Right hindlimb (tissue), 1 donor: Measurements from ENCODE around the gene PAPOLB.

Experiments
- DNase-seq: peaks from one replicate; pipeline ENCODE4 v3.0.0-alpha.2; 2018

Gene PAPOLB

GRCh38 chr7:4840079-4840501 is 21.7 kb downstream of the PAPOLB start:
- DNase-seq, result no peak

DNA sequence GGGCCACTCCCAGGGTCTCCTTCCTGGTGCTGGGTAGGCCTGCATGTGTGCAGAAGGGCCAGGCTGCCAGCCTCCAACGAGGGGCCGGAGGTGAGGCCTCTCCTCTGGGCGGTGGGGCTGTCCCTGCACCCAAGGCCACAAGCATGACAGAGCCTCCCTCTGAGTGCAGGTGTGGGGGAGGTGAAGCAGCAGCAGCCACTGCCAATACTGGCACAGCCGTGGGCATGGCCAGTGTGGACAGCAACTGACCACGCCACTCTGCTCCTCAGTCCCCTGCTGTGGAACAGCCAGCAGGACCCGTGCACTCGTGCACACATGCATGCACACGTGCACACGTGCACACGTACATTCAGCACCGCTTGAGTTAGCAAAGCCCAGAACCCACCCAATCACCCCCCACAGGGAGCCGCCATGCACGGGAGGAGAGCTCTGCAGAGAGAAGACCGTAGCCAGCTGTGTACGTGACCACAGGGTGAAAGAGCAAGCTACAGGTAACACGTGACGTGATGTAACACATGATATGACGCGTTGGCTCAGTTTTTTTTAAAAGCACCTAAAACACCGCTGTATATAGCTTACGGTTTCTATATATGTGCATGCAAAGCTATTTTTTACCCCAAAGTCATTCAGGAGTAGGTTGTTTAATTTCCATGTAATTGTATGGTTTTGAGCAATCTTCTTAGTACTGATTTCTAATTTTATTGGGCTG is 23.1 kb downstream of the PAPOLB start:
- no peak for DNase-seq

DNA sequence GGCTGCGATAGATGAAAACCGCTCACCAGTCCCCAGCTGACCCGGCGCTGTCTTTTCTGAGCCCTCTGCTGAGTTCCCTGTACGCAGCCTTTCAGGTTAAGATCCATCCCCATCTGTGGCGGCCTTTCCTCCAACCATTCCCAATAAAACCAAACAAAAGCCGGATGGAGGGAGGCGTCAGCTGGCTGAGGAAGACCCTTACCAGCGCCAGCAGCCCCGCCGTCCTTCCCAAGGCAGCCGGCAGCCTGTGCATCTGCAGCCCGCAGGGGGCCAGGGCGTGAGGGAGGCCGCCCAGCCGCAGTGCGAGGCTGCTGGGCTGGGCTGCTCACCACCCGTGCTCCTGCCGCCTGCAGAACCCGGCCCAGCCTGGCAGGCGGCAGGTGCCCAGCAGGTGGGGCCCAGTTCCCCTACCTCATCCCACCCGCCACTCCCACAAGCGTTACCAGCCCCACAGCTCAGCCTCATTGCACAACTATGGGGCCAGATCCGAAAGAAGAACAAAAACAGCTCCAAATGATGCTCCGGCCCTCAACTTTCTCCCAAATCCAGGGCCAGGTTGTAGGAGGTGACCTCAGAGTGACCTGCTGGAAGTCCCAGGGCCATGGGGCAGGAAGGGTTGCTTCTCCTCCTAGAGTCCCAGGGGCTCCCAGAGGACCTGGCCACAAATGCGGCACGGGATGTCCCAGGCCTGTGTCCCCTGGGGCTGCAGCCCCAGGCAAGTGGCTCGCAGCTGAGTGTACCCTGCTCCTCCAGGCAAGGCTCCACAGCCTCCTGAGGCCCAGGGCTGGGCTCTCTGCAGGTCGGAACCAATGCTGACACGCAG is 23.8 kb downstream of the PAPOLB start:
- DNase-seq, result no peak

- DNase-seq, result no peak
Observed at GRCh38 chr7:4837041-4837802, 24.6 kb downstream of the PAPOLB start.

- no peak for DNase-seq
Observed at GRCh38 chr7:4836206-4836661, 25.6 kb downstream of the PAPOLB start.

DNA sequence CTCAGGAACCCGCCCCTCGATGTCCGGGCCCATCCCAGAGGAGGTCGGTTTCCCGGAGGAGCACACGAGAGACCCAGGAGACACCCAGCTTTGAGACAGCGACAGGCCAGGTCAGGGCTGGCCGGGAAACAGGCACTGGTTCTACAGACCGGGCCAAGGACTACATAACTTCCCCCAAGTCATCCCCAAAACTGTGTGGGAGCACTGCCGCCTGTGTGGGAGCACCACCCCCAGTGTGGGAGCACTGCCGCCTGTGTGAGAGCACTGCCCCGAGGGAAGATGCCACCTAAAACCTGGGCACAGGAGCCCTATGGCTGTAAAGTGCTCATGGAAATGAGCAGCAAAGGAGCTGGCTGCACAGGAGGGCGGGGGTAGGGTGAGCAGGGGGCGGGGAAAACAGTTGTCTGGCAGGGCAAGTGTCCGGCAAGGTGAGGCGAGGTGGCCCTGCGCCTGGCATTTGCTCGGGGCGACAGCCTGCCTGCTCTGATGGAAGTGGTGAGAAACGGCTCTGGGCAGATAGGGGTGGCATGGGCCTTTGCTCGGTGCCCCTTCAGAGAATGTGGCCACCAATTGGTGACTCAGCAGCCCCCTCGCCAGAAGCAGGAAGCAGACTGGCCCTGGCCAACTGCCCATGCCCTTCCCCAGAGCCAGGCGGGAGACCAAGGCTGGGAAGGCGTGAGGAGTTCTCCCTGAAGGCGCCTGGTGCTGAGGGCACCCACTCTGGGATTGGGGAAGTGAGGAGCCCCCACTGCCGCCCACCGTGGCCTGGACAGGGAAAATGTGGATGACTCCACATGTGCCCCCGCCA is 26.2 kb downstream of the PAPOLB start:
- DNase-seq, result no peak

- no peak for DNase-seq
Observed at GRCh38 chr7:4834601-4835397, 27.0 kb downstream of the PAPOLB start.

GRCh38 chr7:4833691-4834600 is 27.9 kb downstream of the PAPOLB start:
- no peak for DNase-seq

- no peak for DNase-seq
Observed at GRCh38 chr7:4833176-4833575, 28.7 kb downstream of the PAPOLB start.

- DNase-seq, result no peak
Observed at GRCh38 chr7:4832711-4833110, 29.1 kb downstream of the PAPOLB start.

DNA sequence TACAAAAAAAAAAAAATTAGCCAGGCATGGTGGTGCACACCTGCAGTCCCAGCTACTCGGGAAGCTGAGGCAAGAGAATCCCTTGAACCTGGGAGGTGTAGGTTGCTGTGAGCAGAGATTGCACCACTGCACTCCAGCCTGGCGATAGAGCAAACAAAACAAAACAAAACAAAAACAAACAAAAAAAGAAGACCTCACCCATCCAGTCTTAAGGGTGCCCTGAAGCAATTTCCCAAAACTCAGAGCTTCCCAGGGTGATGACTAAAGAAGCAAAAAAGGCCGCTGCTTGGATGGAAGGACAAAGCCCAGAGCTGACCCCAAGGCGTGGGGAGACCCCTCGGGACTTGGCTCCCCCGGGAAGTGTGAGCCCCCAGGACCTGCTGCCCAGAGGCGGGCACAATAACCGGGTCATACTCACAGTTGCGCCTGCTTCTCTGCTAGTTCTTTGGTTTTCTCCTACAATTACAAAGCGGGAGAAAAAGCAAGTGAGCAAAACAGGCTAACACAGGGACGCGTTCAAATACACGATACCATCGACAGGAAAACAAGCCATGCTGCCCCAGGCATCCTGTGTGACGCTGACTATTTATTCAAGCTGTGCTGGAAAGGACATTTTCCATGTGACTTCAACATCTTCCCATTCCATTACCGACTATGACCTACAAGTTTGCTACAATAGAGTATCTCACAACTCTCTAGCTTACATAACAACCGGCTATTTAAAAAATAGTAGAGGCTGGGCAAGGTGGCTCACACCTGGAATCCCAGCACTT is 29.9 kb downstream of the PAPOLB start:
- DNase-seq, result no peak

- DNase-seq, result peak; percentile 77
Observed at GRCh38 chr7:4830176-4830575, 31.7 kb downstream of the PAPOLB start.

GRCh38 chr7:4828720-4829383 is 33.0 kb downstream of the PAPOLB start:
- no peak for DNase-seq

GRCh38 chr7:4825081-4825480 is 36.7 kb downstream of the PAPOLB start:
- no peak for DNase-seq

- DNase-seq, result no peak
Observed at GRCh38 chr7:4824120-4824775, 37.6 kb downstream of the PAPOLB start.

GRCh38 chr7:4823441-4824119 is 38.2 kb downstream of the PAPOLB start:
- DNase-seq, result no peak

DNA sequence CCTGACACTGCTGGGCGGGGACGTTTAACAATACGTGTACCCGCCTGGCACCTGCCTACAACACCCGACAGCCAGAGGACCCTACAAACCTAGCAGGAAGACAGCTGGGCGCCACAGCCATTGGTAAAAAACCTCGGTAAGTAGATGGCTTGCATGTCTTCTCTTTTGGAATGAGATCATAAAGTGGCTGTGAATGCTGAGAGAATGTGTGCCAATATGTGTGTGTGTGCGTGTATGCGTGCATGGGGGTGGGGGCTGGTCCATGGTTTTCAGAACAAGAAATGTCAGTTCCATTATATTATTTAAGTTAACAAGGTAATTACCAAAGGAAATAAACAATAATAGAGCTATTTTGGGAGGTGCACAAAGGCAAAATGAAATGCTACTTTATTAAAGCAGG is 39.2 kb downstream of the PAPOLB start:
- DNase-seq, result no peak

- no peak for DNase-seq
Observed at GRCh38 chr7:4820967-4821471, 40.8 kb downstream of the PAPOLB start.
